ENCODE results near the gene FAF1.

GRCh38 chr1:50637460-50637859 is 322.6 kb downstream of the FAF1 start:
- TF ChIP-seq, protein P1, sequence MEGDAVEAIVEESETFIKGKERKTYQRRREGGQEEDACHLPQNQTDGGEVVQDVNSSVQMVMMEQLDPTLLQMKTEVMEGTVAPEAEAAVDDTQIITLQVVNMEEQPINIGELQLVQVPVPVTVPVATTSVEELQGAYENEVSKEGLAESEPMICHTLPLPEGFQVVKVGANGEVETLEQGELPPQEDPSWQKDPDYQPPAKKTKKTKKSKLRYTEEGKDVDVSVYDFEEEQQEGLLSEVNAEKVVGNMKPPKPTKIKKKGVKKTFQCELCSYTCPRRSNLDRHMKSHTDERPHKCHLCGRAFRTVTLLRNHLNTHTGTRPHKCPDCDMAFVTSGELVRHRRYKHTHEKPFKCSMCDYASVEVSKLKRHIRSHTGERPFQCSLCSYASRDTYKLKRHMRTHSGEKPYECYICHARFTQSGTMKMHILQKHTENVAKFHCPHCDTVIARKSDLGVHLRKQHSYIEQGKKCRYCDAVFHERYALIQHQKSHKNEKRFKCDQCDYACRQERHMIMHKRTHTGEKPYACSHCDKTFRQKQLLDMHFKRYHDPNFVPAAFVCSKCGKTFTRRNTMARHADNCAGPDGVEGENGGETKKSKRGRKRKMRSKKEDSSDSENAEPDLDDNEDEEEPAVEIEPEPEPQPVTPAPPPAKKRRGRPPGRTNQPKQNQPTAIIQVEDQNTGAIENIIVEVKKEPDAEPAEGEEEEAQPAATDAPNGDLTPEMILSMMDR (IDR thresholded peaks at IDR 0.05 in 4 of 5, conservative IDR thresholded peaks at IDR 0.05 in 1 of 5) = no peak
- TF ChIP-seq POLR2A (IDR thresholded peaks at IDR 0.05) = no peak
